HFFc6 (cell line): ENCODE data around the gene AK3. TPM values are rescaled to one million over a fixed set of nuclear protein-coding genes. Genes with fewer than 3 reads are reported as not detected.

ENCODE experiments used
- DNase-seq: peaks from one replicate; pipeline ENCODE4 v3.0.0-alpha.2; 2018
- H3K27ac Mint-ChIP-seq: 2 replicates; pipeline ENCODE4 v1.8.0; 2020; ENCODE audit warnings: mild to moderate bottlenecking, mixed read lengths
- H3K27me3 Mint-ChIP-seq: 2 replicates; pipeline ENCODE4 v1.8.0; 2021; ENCODE audit warnings: mild to moderate bottlenecking, moderate library complexity, mixed read lengths; ENCODE audit not compliant: insufficient read depth
- H3K36me3 Mint-ChIP-seq: 2 replicates; pipeline ENCODE4 v1.8.0; 2021; ENCODE audit warnings: low read depth, mixed read lengths
- H3K4me1 Mint-ChIP-seq: 2 replicates; pipeline ENCODE4 v1.8.0; 2020; ENCODE audit warnings: low read depth, mixed read lengths
- H3K4me3 Mint-ChIP-seq: 2 replicates; pipeline ENCODE4 v1.8.0; 2020; ENCODE audit warnings: mild to moderate bottlenecking, moderate library complexity, mixed read lengths
- H3K9me3 Mint-ChIP-seq: 2 replicates; pipeline ENCODE4 v1.8.0; 2020; ENCODE audit warnings: mild to moderate bottlenecking, mixed read lengths
- total RNA-seq, 6 experiments: library from RNA; stranded (reverse); fragmentation: NEBNext Ultra II Directional; extraction: Animal tissue kit (Norgen Biotek cat#: 25700); gene quantifications; 2 replicates in 1 of 6; 3 replicates in 5 of 6; pipeline ENCODE4 v1.2.3, GENCODE V29; 2021
- TF ChIP-seq, protein P1 (sequence below): fragments of 200-600 bp; sonication (generic); IDR thresholded peaks from 2 replicates; pipeline ENCODE4 v1.5.0; 2021; ENCODE audit warnings: antibody characterized with exemption, mild to moderate bottlenecking

AK3 gene
- total RNA-seq, 6 experiments from 2014 or later = 42.2 to 46.0 (median 43.5) TPM

DNA sequence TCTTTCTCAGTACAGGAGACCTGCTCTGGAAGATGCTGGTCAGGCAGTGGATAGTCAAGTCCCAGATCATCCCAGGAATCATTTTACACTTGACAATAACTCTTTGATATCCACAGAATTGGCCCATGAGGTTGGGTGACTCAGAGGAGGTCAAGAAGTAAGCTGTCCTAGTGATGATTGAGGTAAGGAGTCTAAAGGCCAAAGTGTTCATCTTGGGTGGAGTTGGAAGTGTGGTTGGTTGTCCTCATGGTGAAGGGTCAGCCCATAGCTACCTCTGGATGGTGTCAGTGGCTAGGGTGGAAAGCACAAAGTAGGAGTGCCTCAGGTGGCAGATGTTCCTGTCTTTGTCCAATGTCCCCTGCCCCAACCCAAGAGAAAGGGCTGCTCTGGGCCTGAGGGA, 27.7 kb upstream of the AK3 start:
- Mint-ChIP-seq H3K36me3 (no peaks in the 10 kb centered on the region), H3K27me3 (peaks cover 2% of the 10 kb centered on the region), H3K27ac (no peak overlapping the region), H3K4me3 (no peak overlapping the region), H3K9me3 (no peaks in the 10 kb centered on the region), H3K4me1 (peaks cover 8% of the 10 kb centered on the region)
- TF ChIP-seq, protein P1, sequence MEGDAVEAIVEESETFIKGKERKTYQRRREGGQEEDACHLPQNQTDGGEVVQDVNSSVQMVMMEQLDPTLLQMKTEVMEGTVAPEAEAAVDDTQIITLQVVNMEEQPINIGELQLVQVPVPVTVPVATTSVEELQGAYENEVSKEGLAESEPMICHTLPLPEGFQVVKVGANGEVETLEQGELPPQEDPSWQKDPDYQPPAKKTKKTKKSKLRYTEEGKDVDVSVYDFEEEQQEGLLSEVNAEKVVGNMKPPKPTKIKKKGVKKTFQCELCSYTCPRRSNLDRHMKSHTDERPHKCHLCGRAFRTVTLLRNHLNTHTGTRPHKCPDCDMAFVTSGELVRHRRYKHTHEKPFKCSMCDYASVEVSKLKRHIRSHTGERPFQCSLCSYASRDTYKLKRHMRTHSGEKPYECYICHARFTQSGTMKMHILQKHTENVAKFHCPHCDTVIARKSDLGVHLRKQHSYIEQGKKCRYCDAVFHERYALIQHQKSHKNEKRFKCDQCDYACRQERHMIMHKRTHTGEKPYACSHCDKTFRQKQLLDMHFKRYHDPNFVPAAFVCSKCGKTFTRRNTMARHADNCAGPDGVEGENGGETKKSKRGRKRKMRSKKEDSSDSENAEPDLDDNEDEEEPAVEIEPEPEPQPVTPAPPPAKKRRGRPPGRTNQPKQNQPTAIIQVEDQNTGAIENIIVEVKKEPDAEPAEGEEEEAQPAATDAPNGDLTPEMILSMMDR = no peak
- DNase-seq = no peak

DNA sequence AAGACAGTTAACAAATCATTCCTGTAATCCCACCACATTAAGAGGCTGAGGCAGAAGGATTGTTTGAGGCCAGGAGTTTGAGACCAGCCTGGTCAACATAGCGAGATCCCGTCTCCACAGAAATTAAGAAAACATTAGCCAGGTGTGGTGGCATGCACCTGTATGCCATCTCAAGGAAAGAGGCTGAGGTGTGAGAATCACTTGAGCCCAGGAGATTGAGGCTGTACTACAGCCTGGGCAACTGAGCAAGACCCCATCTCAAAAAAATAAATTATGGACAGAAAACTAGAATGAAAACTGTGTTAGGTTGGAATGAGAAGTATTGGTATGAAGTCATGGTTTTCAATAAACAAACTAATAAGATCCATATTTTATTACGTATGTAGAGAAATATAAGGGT, 23.0 kb upstream of the AK3 start:
- Mint-ChIP-seq H3K27me3 (peaks cover 2% of the 10 kb centered on the region), H3K27ac (no peak overlapping the region), H3K9me3 (no peaks in the 10 kb centered on the region)

DNA sequence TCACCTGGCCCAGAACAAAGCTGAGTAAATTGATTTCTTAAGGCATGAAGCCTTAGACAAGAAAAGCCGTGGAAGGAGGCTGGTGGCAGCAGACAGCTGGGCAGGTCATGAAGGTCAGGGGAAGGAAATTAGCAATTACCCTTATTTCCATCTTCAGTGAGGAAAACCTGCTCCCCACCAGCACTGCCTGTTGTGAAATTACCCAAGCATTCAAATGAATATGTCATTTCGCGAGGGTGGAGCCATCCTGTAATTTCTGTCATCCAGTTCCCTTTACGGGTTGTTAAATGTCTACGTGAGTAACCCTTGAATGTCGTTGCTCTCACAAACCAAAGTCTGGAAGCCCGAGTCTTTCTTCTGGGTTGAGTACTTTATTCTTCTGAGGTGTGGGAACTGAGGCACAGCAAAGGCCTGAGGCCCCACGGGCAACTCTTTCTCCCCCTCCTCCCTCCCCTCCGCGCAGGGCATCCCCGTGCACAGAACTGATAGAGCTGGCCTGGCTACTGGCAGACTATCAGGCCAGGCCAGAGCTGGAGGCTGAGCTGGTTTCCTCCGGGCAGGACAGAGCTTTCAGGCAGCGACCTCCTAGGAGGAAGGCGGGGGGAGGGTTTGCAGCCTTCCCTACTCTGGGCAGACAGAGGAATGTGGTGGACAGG, 22.0 kb upstream of the AK3 start:
- Mint-ChIP-seq H3K4me3 (peak overlapping the region; percentile 75), H3K27ac (peak overlapping the region; percentile 42), H3K36me3 (no peaks in the 10 kb centered on the region), H3K27me3 (peaks cover 2% of the 10 kb centered on the region; the same call in 1 of the 2 replicates), H3K4me1 (peaks cover 16% of the 10 kb centered on the region), H3K9me3 (no peaks in the 10 kb centered on the region)
- no peak for DNase-seq
- TF ChIP-seq, protein P1 = peak; percentile 60

More for the DNA sequence above, 23.0 kb upstream of the AK3 start:
- Mint-ChIP-seq H3K4me3 (no peak overlapping the region), H3K36me3 (no peaks in the 10 kb centered on the region), H3K4me1 (peaks cover 17% of the 10 kb centered on the region)
- TF ChIP-seq, protein P1 = no peak
- no peak for DNase-seq

DNA sequence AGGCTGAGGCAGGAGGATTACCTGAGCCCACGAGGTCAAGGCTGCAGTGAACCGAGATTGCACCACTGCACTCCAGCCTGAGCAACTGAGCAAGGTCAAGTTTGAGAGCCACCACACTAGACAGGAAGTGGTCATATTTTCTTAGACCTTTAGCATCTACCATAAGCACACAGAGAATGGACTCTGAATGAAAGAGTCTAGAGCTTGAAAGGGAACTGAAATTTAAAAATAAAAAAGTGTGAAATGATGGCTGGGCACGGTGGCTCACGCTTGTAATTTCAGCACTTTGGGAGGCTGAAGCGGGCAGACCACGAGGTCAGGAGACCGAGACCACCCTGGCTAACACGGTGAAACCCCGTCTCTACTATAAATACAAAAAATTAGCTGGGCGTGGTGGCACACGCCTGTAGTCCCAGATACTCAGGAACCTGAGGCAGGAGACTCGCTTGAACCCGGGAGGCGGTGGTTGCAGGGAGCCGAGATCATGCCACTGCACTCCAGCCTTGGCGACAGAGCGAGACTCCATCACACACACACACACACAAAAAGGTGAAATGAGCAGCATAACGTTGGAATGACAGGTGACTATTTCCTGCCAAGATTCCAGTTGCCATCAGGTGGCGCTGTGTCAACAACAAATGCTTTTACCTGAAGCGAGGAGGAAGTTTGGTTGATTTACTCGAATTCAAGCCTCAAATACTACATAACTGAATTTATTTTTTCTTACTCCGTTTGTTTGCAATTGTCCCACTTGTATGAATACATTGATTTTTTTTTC, 21.3 kb upstream of the AK3 start:
- Mint-ChIP-seq H3K4me1 (peaks cover 16% of the 10 kb centered on the region), H3K27me3 (peaks cover 2% of the 10 kb centered on the region; the same call in 1 of the 2 replicates), H3K36me3 (no peaks in the 10 kb centered on the region), H3K9me3 (no peaks in the 10 kb centered on the region), H3K4me3 (peak overlapping the region; percentile 75), H3K27ac (peak overlapping the region; percentile 42)
- TF ChIP-seq, protein P1 = peak; percentile 92
- peak; percentile 48 for DNase-seq

DNA sequence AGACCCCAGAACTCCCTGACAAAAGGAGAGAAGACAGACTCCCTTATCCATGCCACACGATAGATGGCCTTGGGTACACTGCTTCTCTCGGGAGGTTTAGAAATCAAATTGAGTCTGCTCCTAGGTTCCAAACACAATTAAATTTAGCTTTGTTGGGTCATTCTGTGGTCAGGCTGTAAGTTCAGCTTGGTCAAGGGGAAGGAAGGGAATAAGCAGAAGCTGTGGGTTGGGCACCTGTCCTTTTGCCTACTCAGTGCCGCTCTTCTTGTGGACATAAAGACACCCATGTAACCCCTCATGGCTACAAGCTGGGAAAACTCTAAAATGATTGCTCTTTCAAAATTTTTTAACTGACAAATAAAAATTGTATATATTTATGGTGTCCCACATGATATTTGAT, 19.1 kb upstream of the AK3 start:
- H3K36me3 Mint-ChIP-seq = no peaks in the 10 kb centered on the region
- peaks cover 22% of the 10 kb centered on the region for H3K4me1 Mint-ChIP-seq
- no peak overlapping the region for H3K4me3 Mint-ChIP-seq
- no peak for DNase-seq
- H3K27me3 Mint-ChIP-seq = peaks cover 2% of the 10 kb centered on the region; the same call in 1 of the 2 replicates
- TF ChIP-seq, protein P1 = no peak
- H3K9me3 Mint-ChIP-seq = no peaks in the 10 kb centered on the region
- H3K27ac Mint-ChIP-seq = no peak overlapping the region
